Measurements from ENCODE around the gene MERTK. TPM values are rescaled to one million over a fixed set of nuclear protein-coding genes. Genes with fewer than 3 reads are reported as not detected.

Gene MERTK
- total RNA-seq, 4 donors from 2014 or later = 13.2 to 47.4 (median 32.3) TPM

DNA sequence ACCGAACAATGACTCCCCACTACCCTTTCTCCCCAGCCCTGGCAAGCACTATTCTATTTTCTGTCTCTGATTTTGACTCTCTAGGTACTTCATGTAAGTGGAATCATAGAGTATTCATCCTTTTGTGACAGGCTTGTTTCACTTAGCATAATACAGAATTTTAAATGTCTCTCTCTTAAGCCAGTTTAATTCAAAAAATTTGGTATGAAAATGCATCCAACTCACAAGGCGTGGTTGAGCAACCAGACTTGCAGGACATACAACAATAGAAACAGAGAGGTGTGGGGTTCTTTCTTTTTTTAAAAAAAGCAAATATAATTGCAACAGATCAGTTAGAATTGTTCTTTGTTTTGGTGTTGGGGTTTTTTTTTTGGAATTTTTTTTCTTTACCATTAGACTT lies 109.1 kb downstream of the MERTK start:
- Histone ChIP-seq H3K4me3 (no peak overlapping the region), H3K4me1 (peaks cover 0 to 11% (median 0%) of the 10 kb centered on the region in 3 donors), H3K27ac (no peak overlapping the region), H3K9me3 (no peaks in the 10 kb centered on the region), H3K27me3 (no peaks in the 10 kb centered on the region), H3K36me3 (peaks cover 0 to 89% of the 10 kb centered on the region in 2 donors)
- TF ChIP-seq POLR2A (IDR thresholded peaks at IDR 0.05) (no peak), EP300 (IDR thresholded peaks at IDR 0.05) (no peak), POLR2AphosphoS5 (IDR thresholded peaks at IDR 0.05) (no peak)
- TF ChIP-seq, protein P1, sequence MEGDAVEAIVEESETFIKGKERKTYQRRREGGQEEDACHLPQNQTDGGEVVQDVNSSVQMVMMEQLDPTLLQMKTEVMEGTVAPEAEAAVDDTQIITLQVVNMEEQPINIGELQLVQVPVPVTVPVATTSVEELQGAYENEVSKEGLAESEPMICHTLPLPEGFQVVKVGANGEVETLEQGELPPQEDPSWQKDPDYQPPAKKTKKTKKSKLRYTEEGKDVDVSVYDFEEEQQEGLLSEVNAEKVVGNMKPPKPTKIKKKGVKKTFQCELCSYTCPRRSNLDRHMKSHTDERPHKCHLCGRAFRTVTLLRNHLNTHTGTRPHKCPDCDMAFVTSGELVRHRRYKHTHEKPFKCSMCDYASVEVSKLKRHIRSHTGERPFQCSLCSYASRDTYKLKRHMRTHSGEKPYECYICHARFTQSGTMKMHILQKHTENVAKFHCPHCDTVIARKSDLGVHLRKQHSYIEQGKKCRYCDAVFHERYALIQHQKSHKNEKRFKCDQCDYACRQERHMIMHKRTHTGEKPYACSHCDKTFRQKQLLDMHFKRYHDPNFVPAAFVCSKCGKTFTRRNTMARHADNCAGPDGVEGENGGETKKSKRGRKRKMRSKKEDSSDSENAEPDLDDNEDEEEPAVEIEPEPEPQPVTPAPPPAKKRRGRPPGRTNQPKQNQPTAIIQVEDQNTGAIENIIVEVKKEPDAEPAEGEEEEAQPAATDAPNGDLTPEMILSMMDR (IDR thresholded peaks at IDR 0.05) = no peak
- no peak for ATAC-seq
- WGBS, 2 donors (ENCODE audit: low coverage in 1 of 2) = 94 to 100% methylated on average over 1 to 2 of the region's 2 CpGs

DNA sequence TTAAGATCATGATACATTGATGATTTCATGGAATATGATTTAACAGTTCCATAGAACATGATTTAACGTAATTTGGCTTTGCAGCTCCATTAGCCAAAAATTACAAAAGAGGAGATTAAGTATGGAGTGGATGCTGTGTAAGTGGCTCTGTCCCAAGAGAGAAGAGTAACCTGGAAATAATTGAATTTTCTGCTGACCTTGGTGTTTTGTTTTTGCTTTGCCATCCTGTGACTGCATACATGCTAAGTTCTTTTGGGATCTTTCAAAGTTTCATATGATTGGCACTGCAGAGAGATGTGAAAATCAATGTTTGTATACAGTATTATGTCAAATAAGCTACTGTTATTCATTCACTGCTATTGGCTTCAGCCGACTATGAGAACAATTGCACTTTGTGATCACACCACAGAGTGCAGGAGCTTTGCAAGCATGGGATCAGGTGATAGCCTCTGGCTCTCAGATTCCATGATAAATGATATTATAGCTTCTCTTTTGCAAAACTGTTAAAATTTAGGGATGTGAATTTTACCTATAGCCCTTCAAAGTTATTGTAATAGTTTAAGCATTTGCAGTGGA lies 110.6 kb downstream of the MERTK start:
- WGBS, 2 donors (ENCODE audit: low coverage in 1 of 2) = 68 to 90% methylated on average over 2 of the region's 2 CpGs
- no peak for ATAC-seq

DNA sequence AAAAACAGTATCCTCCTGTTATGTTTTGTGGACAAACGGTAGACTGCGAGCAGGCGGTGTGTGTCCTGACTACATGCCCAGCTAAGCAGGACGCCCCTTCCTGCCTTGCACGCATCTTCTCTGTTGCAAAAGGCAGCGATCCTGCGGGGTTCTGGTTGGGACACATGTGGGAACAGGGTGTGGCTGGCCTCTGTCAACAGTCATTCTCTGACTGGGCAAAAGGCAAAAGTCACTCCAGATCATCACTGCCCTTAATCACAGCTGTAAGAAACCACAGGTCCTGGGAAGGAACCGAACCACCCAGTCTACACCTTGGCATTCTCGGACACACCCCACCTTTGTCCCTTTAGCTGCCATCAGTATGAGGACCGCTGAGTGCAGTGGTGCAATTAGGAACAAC lies 112.3 kb downstream of the MERTK start:
- ATAC-seq = no peak
- no peak overlapping the region for H3K4me3 ChIP-seq
- peaks cover 0 to 8% (median 0%) of the 10 kb centered on the region in 3 donors for H3K4me1 ChIP-seq
- peaks cover 0 to 87% of the 10 kb centered on the region in 2 donors for H3K36me3 ChIP-seq
- no peaks in the 10 kb centered on the region for H3K27me3 ChIP-seq
- TF ChIP-seq EP300 (IDR thresholded peaks at IDR 0.05) = no peak
- TF ChIP-seq, protein P1 (IDR thresholded peaks at IDR 0.05) = no peak
- no peak for TF ChIP-seq POLR2A (IDR thresholded peaks at IDR 0.05)
- no peak for TF ChIP-seq POLR2AphosphoS5 (IDR thresholded peaks at IDR 0.05)
- 69% methylated on average over 4 of the region's 10 CpGs; no CpG with 5 or more reads in 1 of the 2 donors for WGBS, 2 donors (ENCODE audit: low coverage in 1 of 2)
- H3K9me3 ChIP-seq = no peaks in the 10 kb centered on the region
- no peak overlapping the region for H3K27ac ChIP-seq

More for the DNA sequence above, 110.6 kb downstream of the MERTK start:
- Histone ChIP-seq H3K36me3 (peaks cover 0 to 93% of the 10 kb centered on the region in 2 donors), H3K4me1 (peaks cover 0 to 11% (median 0%) of the 10 kb centered on the region in 3 donors), H3K27ac (no peak overlapping the region), H3K4me3 (no peak overlapping the region), H3K9me3 (no peaks in the 10 kb centered on the region), H3K27me3 (no peaks in the 10 kb centered on the region)
- TF ChIP-seq POLR2A (IDR thresholded peaks at IDR 0.05) (no peak), EP300 (IDR thresholded peaks at IDR 0.05) (no peak), POLR2AphosphoS5 (IDR thresholded peaks at IDR 0.05) (no peak)
- TF ChIP-seq, protein P1 (IDR thresholded peaks at IDR 0.05) = no peak

DNA sequence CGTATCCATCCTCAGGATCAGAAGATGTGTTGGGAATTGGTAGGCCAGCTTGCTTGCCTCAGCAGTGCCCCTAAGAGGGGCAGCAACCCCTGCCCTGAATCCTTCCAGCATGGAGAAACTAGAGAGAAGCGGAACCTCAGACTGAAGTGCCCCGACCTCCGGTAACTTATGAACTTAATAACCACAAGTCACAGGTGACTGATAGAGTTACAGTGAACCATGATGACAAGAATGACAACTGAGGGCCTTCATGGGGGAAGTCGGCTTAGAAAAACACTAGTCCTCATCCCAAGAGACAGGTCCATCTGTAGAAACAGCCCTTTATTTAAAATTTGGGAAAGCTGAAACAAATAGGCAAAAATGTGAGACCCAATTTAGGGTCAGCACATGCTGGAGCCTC lies 114.1 kb downstream of the MERTK start:
- no peaks in the 10 kb centered on the region for H3K9me3 ChIP-seq
- TF ChIP-seq POLR2AphosphoS5 (IDR thresholded peaks at IDR 0.05) (no peak), EP300 (IDR thresholded peaks at IDR 0.05) (no peak), POLR2A (IDR thresholded peaks at IDR 0.05) (no peak)
- TF ChIP-seq, protein P1 (IDR thresholded peaks at IDR 0.05) = no peak
- no peak for ATAC-seq
- peaks cover 0 to 86% of the 10 kb centered on the region in 2 donors for H3K36me3 ChIP-seq
- WGBS, 2 donors (ENCODE audit: low coverage in 1 of 2) = 77 to 90% methylated on average over 2 to 3 of the region's 5 CpGs
- H3K27ac ChIP-seq = no peak overlapping the region
- no peaks in the 10 kb centered on the region for H3K4me1 ChIP-seq
- H3K27me3 ChIP-seq = no peaks in the 10 kb centered on the region
- H3K4me3 ChIP-seq = no peak overlapping the region

DNA sequence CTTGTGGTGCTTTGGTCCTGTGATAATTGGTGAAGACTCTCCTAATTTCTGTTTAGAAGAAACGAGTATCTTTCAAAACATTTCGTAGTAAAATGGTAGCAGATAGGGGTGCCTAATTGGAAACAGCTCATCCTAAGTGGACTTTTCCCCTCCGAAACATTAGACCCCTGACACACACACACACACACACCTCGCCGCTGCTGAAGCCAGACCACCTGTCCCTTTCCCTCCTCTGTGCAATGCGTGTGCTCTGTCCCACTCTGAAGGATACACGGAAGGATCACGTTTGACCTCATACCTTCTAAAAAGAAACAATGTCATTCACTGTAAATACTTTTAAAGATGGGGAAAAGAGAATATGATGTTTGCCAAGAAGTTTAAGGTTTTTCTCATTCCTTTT lies 120.4 kb downstream of the MERTK start:
- H3K36me3 ChIP-seq = peaks cover 0 to 81% of the 10 kb centered on the region in 2 donors
- H3K9me3 ChIP-seq = no peaks in the 10 kb centered on the region
- no peak for ATAC-seq
- H3K4me3 ChIP-seq = no peak overlapping the region
- H3K27ac ChIP-seq = no peak overlapping the region
- TF ChIP-seq POLR2A (IDR thresholded peaks at IDR 0.05) (no peak), POLR2AphosphoS5 (IDR thresholded peaks at IDR 0.05) (no peak), EP300 (IDR thresholded peaks at IDR 0.05) (no peak)
- TF ChIP-seq, protein P1 (IDR thresholded peaks at IDR 0.05) = no peak
- WGBS, 2 donors (ENCODE audit: low coverage in 1 of 2) = 60 to 87% methylated on average over 4 to 8 of the region's 8 CpGs
- no peaks in the 10 kb centered on the region for H3K4me1 ChIP-seq
- no peaks in the 10 kb centered on the region for H3K27me3 ChIP-seq

All from gastroesophageal sphincter (tissue), 4 donors.